Left ventricle myocardium inferior (tissue), 1 donor: ENCODE results near the gene POU4F1. TPM values are rescaled to one million over a fixed set of nuclear protein-coding genes. Genes with fewer than 3 reads are reported as not detected.

Experiments
- DNase-seq: peaks from one replicate; pipeline ENCODE4 v3.0.0-alpha.2; 2020
- H3K27ac ChIP-seq: fragments of 200-600 bp; replicated peaks from 2 replicates; pipeline ENCODE4 v1.8.0; 2021
- H3K27me3 ChIP-seq: fragments of 200-600 bp; 2 replicates; pipeline ENCODE4 v1.8.0; 2021; ENCODE audit warnings: low read depth
- H3K36me3 ChIP-seq: fragments of 200-600 bp; 2 replicates; pipeline ENCODE4 v1.8.0; 2021
- H3K4me1 ChIP-seq: fragments of 200-600 bp; 2 replicates; pipeline ENCODE4 v1.8.0; 2021
- H3K4me3 ChIP-seq: fragments of 200-600 bp; 2 replicates; pipeline ENCODE4 v1.8.0; 2021; ENCODE audit warnings: mild to moderate bottlenecking, moderate library complexity
- H3K9me3 ChIP-seq: fragments of 200-600 bp; replicated peaks from 2 replicates; pipeline ENCODE4 v1.8.0; 2021
- CTCF ChIP-seq: fragments of 200-600 bp; IDR thresholded peaks from 2 replicates; pipeline ENCODE4 v1.8.0; 2021; ENCODE audit warnings: antibody characterized with exemption, mild to moderate bottlenecking, borderline replicate concordance
- intact Hi-C: fragments of 100-400 bp; cut with micrococcal nuclease; formaldehyde crosslinking; loops from one replicate; pipeline ENCODE4 v1.11.0; 2022
- total RNA-seq: library from RNA; stranded (reverse); fragmentation: NEBNext Ultra II Directional; extraction: Animal tissue kit (Norgen Biotek cat#: 25700); gene quantifications from one replicate; pipeline ENCODE4 v1.2.1, GENCODE V29; 2021
- donor health status: DM: no; HTN: yes; CAD: no; lungs with severe emphysema.

POU4F1 gene
- total RNA-seq, 1 donor from 2014 or later: not detected

GRCh38 chr13:78562237-78562889 lies 41.0 kb downstream of the POU4F1 start:
- no peak overlapping the region for H3K4me3 ChIP-seq
- no peak for TF ChIP-seq CTCF
- H3K9me3 ChIP-seq: no peaks in the 10 kb centered on the region
- no peak for DNase-seq
- H3K27ac ChIP-seq: no peak overlapping the region
- H3K27me3 ChIP-seq: peaks cover 48% of the 10 kb centered on the region
- intact Hi-C loops: no loop called here
- no peaks in the 10 kb centered on the region for H3K36me3 ChIP-seq
- no peaks in the 10 kb centered on the region for H3K4me1 ChIP-seq

Other genes starting within 250 kb of the POU4F1 start
- 10.0 TPM for gene OBI1, start 55.6 kb upstream of the POU4F1 start, total RNA-seq